H1 (cell line): Measurements from ENCODE around the gene LRRC63. TPM values are rescaled to one million over a fixed set of nuclear protein-coding genes. Genes with fewer than 3 reads are reported as not detected.
A peak's percentile ranks its signal among the peaks of the same experiment; 100 is the strongest.

Experiments used
- CTCF ChIA-PET: fragments of 300-600 bp; sonication (Branson Sonifier 250); formaldehyde crosslinking; loops from one replicate; lab custom pipeline; 2021; ENCODE audit not compliant: partially characterized antibody; lab: Charles Lee
- POLR2A ChIA-PET: fragments of 300-600 bp; sonication (Branson Sonifier 250); formaldehyde crosslinking; loops from one replicate; lab custom pipeline; 2021; ENCODE audit warnings: inconsistent platforms; ENCODE audit not compliant: partially characterized antibody; lab: Charles Lee
- DNase-seq, 2 experiments: peaks; one replicate each; pipeline versions ENCODE4 v3.0.0 to v3.0.0-alpha.2; 2010 to 2022; ENCODE audit warnings: low spot score in 2 of 2, low read depth in 1 of 2, mixed read lengths in 1 of 2
- FAIRE-seq: peaks from 2 replicates; lab custom pipeline; 2011; peaks lifted over from hg19 to GRCh38; lab: Jason Lieb, UNC
- H2AFZ ChIP-seq: 2 replicates; pipeline ENCODE4 v1.8.1; 2012; ENCODE audit warnings: low read length, inconsistent platforms
- H2AK5ac ChIP-seq: 2 replicates; pipeline ENCODE4 v1.6.1; 2013; ENCODE audit warnings: low read depth, low read length
- H2BK120ac ChIP-seq: replicated peaks from 2 replicates; pipeline ENCODE3; 2013; ENCODE audit warnings: low read depth, low read length, inconsistent platforms
- H2BK12ac ChIP-seq: 2 replicates; pipeline ENCODE4 v1.6.1; 2013; ENCODE audit warnings: low read depth, low read length
- H2BK15ac ChIP-seq: 2 replicates; pipeline ENCODE4 v1.6.1; 2013; ENCODE audit warnings: low read length
- H2BK20ac ChIP-seq: 2 replicates; pipeline ENCODE4 v1.6.1; 2013; ENCODE audit warnings: low read length
- H2BK5ac ChIP-seq: 2 replicates; pipeline ENCODE4 v1.6.1; 2013; ENCODE audit warnings: low read depth, low read length
- H3K14ac ChIP-seq: 2 replicates; pipeline ENCODE4 v1.6.1; 2013; ENCODE audit warnings: inconsistent platforms; ENCODE audit not compliant: insufficient read length
- H3K18ac ChIP-seq: 2 replicates; pipeline ENCODE4 v1.6.1; 2013; ENCODE audit warnings: low read length; ENCODE audit errors: extremely low read depth
- H3K23ac ChIP-seq: 2 replicates; pipeline ENCODE4 v1.6.1; 2013; ENCODE audit warnings: inconsistent platforms; ENCODE audit not compliant: insufficient read length
- H3K23me2 ChIP-seq: 2 replicates; pipeline ENCODE4 v1.6.1; 2013; ENCODE audit warnings: low read depth, low read length
- H3K27ac ChIP-seq: 2 replicates; pipeline ENCODE4 v1.6.1; 2011; ENCODE audit warnings: low read depth, low read length, inconsistent platforms
- H3K27me3 ChIP-seq, 4 experiments: replicated peaks in 1 of 4; 1 replicate in 1 of 4; 2 replicates in 3 of 4; pipeline versions ENCODE4 v1.6.1 to v1.8.1; 2011 to 2013; ENCODE audit warnings: low read length in 3 of 4, mild to moderate bottlenecking in 3 of 4, inconsistent platforms in 2 of 4, mixed read lengths in 2 of 4, moderate library complexity in 1 of 4; ENCODE audit not compliant: control insufficient read depth in 3 of 4, insufficient read depth in 3 of 4; ENCODE audit errors: extremely low read depth in 1 of 4
- H3K36me3 ChIP-seq, 4 experiments: 2 replicates each; pipeline versions ENCODE4 v1.6.1 to v1.8.1; 2011 to 2013; ENCODE audit warnings: mild to moderate bottlenecking in 4 of 4, low read length in 3 of 4, moderate library complexity in 2 of 4, control low read depth in 1 of 4, inconsistent platforms in 1 of 4; ENCODE audit not compliant: insufficient read depth in 4 of 4, control insufficient read depth in 2 of 4
- H3K4ac ChIP-seq: replicated peaks from 2 replicates; pipeline ENCODE3; 2013; ENCODE audit warnings: low read length, low read depth, mixed read lengths, inconsistent platforms; ENCODE audit not compliant: insufficient read length
- H3K4me1 ChIP-seq, 4 experiments: replicated peaks in 1 of 4; 1 replicate in 1 of 4; 2 replicates in 3 of 4; pipeline versions ENCODE4 v1.6.1 to v1.8.1; 2011 to 2013; ENCODE audit warnings: low read length in 3 of 4, inconsistent platforms in 2 of 4, mixed read lengths in 1 of 4; ENCODE audit not compliant: insufficient read depth in 4 of 4, control insufficient read depth in 3 of 4
- H3K4me2 ChIP-seq, 2 experiments: 2 replicates each; pipeline versions ENCODE4 v1.6.1 to v1.8.1; 2011 to 2013; ENCODE audit warnings: low read depth in 2 of 2, low read length in 2 of 2, control low read depth in 1 of 2, inconsistent platforms in 1 of 2, mild to moderate bottlenecking in 1 of 2; ENCODE audit not compliant: insufficient read depth in 1 of 2
- H3K4me3 ChIP-seq, 4 experiments: fragments of 200-600, 300-600 bp in 1 of 4; sonication (generic), shearing (Covaris generic), sonication (Bioruptor Twin) in 1 of 4; 2 replicates each; pipeline versions ENCODE4 v1.5.1 to v1.8.1; 2011 to 2016; ENCODE audit warnings: low read length in 4 of 4, low read depth in 3 of 4, control low read depth in 2 of 4, inconsistent platforms in 2 of 4, mild to moderate bottlenecking in 2 of 4, mixed read lengths in 1 of 4, moderate library complexity in 1 of 4; ENCODE audit not compliant: insufficient read depth in 2 of 4; ENCODE audit errors: extremely low read depth in 1 of 4
- H3K56ac ChIP-seq: replicated peaks from 2 replicates; pipeline ENCODE3; 2013; ENCODE audit warnings: low read depth, mild to moderate bottlenecking, mixed read lengths, low read length, inconsistent platforms; ENCODE audit not compliant: insufficient read length
- H3K79me1 ChIP-seq: 2 replicates; pipeline ENCODE4 v1.6.1; 2013; ENCODE audit warnings: low read depth, low read length, control low read depth
- H3K79me2 ChIP-seq, 2 experiments: 2 replicates each; pipeline versions ENCODE4 v1.6.1 to v1.8.1; 2012 to 2013; ENCODE audit warnings: low read length in 2 of 2, mild to moderate bottlenecking in 2 of 2, inconsistent platforms in 1 of 2; ENCODE audit not compliant: insufficient read depth in 2 of 2, control insufficient read depth in 1 of 2
- H3K9ac ChIP-seq, 4 experiments: replicated peaks in 1 of 4; 1 replicate in 1 of 4; 2 replicates in 3 of 4; pipeline versions ENCODE4 v1.6.1 to v1.8.1; 2011 to 2013; ENCODE audit warnings: low read depth in 3 of 4, low read length in 3 of 4, control low read depth in 2 of 4, mild to moderate bottlenecking in 2 of 4, moderate library complexity in 2 of 4, inconsistent platforms in 1 of 4; ENCODE audit errors: extremely low read depth in 1 of 4
- H3K9me3 ChIP-seq, 2 experiments: 2 replicates each; pipeline versions ENCODE4 v1.6.1 to v1.8.1; 2012 to 2013; ENCODE audit warnings: mild to moderate bottlenecking in 2 of 2, moderate library complexity in 2 of 2, control low read depth in 1 of 2, inconsistent platforms in 1 of 2, low read depth in 1 of 2, low read length in 1 of 2, mixed read lengths in 1 of 2; ENCODE audit not compliant: insufficient read depth in 2 of 2
- H4K20me1 ChIP-seq, 2 experiments: replicated peaks in 1 of 2; 2 replicates each; pipeline versions ENCODE3 to v1.8.1; 2011 to 2013; ENCODE audit warnings: inconsistent platforms in 2 of 2, low read length in 2 of 2, mild to moderate bottlenecking in 1 of 2; ENCODE audit not compliant: insufficient read depth in 2 of 2, control insufficient read depth in 1 of 2
- H4K5ac ChIP-seq: 2 replicates; pipeline ENCODE4 v1.6.1; 2013; ENCODE audit warnings: low read length, low read depth, mixed read lengths, inconsistent platforms; ENCODE audit not compliant: insufficient read length
- H4K8ac ChIP-seq: 2 replicates; pipeline ENCODE4 v1.8.0; 2013; ENCODE audit warnings: mild to moderate bottlenecking, moderate library complexity, low read length, inconsistent platforms; ENCODE audit not compliant: insufficient read depth; ENCODE audit errors: extremely low read depth
- H4K91ac ChIP-seq: replicated peaks from 2 replicates; pipeline ENCODE3; 2013; ENCODE audit warnings: low read length, mixed read lengths, inconsistent platforms; ENCODE audit not compliant: insufficient read length
- BCL11A ChIP-seq, 2 experiments: IDR thresholded peaks; one replicate each; pipeline ENCODE4 v1.6.1; 2011; ENCODE audit warnings: low read depth in 2 of 2, low read length in 2 of 2, mild to moderate bottlenecking in 2 of 2
- CBX8 ChIP-seq: fragments of 300-800, 300-1000 bp; sonication (generic); IDR thresholded peaks from 2 replicates; pipeline ENCODE4 v1.7.1; 2016; ENCODE audit warnings: low read depth, low read length, borderline replicate concordance
- CHD2 ChIP-seq: IDR thresholded peaks from 2 replicates; pipeline ENCODE4 v1.6.1; 2012; ENCODE audit warnings: low read length, improper control_type of control experiment
- CREB1 ChIP-seq: IDR thresholded peaks from 2 replicates; pipeline ENCODE4 v1.6.1; 2012; ENCODE audit warnings: inconsistent platforms
- GABPA ChIP-seq: IDR thresholded peaks from 2 replicates; pipeline ENCODE4 v1.6.1; 2011; ENCODE audit warnings: mild to moderate bottlenecking, low read length, moderate library complexity, borderline replicate concordance; ENCODE audit not compliant: insufficient read depth
- GTF2F1 ChIP-seq: IDR thresholded peaks from 2 replicates; pipeline ENCODE4 v1.6.1; 2012; ENCODE audit warnings: low read depth, low read length, improper control_type of control experiment, borderline replicate concordance
- KDM5A ChIP-seq: fragments of 200-600 bp; IDR thresholded peaks from 2 replicates; pipeline ENCODE4 v1.7.1; 2012; ENCODE audit warnings: mild to moderate bottlenecking, low read length, inconsistent platforms, mixed read lengths
- NANOG ChIP-seq: IDR thresholded peaks from 2 replicates; pipeline ENCODE4 v1.6.1; 2011; ENCODE audit warnings: low read length, low read depth, mild to moderate bottlenecking, inconsistent platforms; ENCODE audit not compliant: insufficient read depth, poor library complexity, severe bottlenecking
- POLR2AphosphoS5 ChIP-seq: IDR thresholded peaks from 2 replicates; pipeline ENCODE4 v1.6.1; 2011; ENCODE audit warnings: low read depth, low read length
- RNF2 ChIP-seq: fragments of 200-900, 300-1000 bp; sonication (generic); IDR thresholded peaks from 2 replicates; pipeline ENCODE4 v1.7.1; 2016; ENCODE audit warnings: borderline replicate concordance, low read depth, mild to moderate bottlenecking, antibody characterized with exemption, low read length; ENCODE audit not compliant: poor library complexity, severe bottlenecking; ENCODE audit errors: missing control alignments
- SP4 ChIP-seq: IDR thresholded peaks from 2 replicates; pipeline ENCODE4 v1.6.1; 2012; ENCODE audit warnings: low read length, inconsistent platforms
- WGBS, 2 experiments: shearing (Covaris generic) in 1 of 2; methylation state at CpG; one replicate each; pipeline versions ENCODE4 v1.1.6 to v1.1.7; 2013 to 2015; ENCODE audit warnings: low lambda C conversion rate in 2 of 2, mixed read lengths in 2 of 2, inconsistent platforms in 1 of 2, low coverage in 1 of 2, missing lambda C conversion rate in 1 of 2; ENCODE audit not compliant: insufficient replicate concordance in 2 of 2, insufficient coverage in 1 of 2, insufficient read length in 1 of 2; ENCODE audit errors: extremely low coverage in 1 of 2, missing lambda C conversion rate in 1 of 2; 5-methylcytosine and 5-hydroxymethylcytosine counted together
- polyA plus RNA-seq, 7 experiments: library from polyadenylated mRNA; depleted of rRNA in 3 of 7; stranded (reverse) in 5 of 7; unstranded in 2 of 7; fragments of >200 nt in 5 of 7; fragments of 200-250 nt in 2 of 7; gene quantifications; 1 replicate in 5 of 7; 2 replicates in 1 of 7; 4 replicates in 1 of 7; pipeline versions ENCODE4 v1.2.1 to v1.2.3, GENCODE V29; 2011 to 2013; ENCODE audit warnings: missing spikeins in 2 of 7, mixed read lengths in 2 of 7
- total RNA-seq: library from RNA; stranded (reverse); fragmentation: NEBNext Ultra II Directional; extraction: Animal tissue kit (Norgen Biotek cat#: 25700); gene quantifications from 2 replicates; pipeline ENCODE4 v1.2.1, GENCODE V29; 2021
- TF ChIP-seq, protein P1 (sequence below): IDR thresholded peaks from 2 replicates; pipeline ENCODE4 v1.6.1; 2011; ENCODE audit warnings: low read depth, mild to moderate bottlenecking, low read length; ENCODE audit not compliant: insufficient read depth
- TF ChIP-seq, protein P2 (sequence below): IDR thresholded peaks from 2 replicates; pipeline ENCODE4 v1.6.1; 2012; ENCODE audit warnings: inconsistent platforms

Gene LRRC63
- total and polyA plus RNA-seq, 2 of the 8 experiments (the other 6 are each of a cell fraction or from before 2014, with no cell fraction given): not detected

DNA sequence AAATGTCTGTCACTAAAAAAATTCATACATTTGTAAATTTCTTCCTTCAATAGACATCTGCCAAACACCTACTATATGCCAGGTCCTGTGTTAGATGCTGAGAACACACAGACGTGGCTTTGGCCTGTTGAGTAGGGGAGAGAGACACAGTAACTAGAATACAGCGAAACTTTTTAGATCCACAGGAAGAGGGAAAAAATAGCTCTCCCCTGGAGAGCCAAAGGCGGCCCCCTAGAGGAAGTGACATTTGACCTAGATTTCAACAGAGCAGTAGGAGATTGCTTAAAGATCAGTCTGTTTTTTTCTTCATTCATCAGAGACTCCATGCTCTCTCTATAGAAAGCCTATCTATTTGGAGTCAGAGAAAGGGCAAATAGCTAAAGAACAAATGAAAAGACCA, 41.0 kb upstream of the LRRC63 start:
- H3K4me3 ChIP-seq: no peak overlapping the region
- no peak overlapping the region for H2BK5ac ChIP-seq
- no peaks in the 10 kb centered on the region for H3K36me3 ChIP-seq
- no peak overlapping the region for H4K8ac ChIP-seq
- no peak overlapping the region for H2BK120ac ChIP-seq
- ChIA-PET CTCF (interaction anchor here (0.5 to 3.5 kb wide), 11 partner anchors 12 to 207 kb away, joined by 3 to 25 read pairs (median 3); partner anchors contain the start of gene LCP1), POLR2A (no interaction called here)
- no peak overlapping the region for H2BK12ac ChIP-seq
- no peak overlapping the region for H2AFZ ChIP-seq
- no peaks in the 10 kb centered on the region for H3K79me2 ChIP-seq
- no peak overlapping the region for H2BK15ac ChIP-seq
- H3K23me2 ChIP-seq: no peaks in the 10 kb centered on the region
- H2AK5ac ChIP-seq: no peak overlapping the region
- no peak overlapping the region for H2BK20ac ChIP-seq
- no peak overlapping the region for H4K91ac ChIP-seq
- peaks cover 0 to 4% (median 0%) of the 10 kb centered on the region in 4 experiments; a peak in 1 of 7 replicates for H3K27me3 ChIP-seq
- DNase-seq: no peak
- no peak overlapping the region for H3K56ac ChIP-seq
- WGBS, 2 experiments: 43% methylated on average over 3 of the region's 3 CpGs; no CpG with 5 or more reads in 1 of the 2 experiments
- no peaks in the 10 kb centered on the region for H3K79me1 ChIP-seq
- H3K14ac ChIP-seq: no peak overlapping the region
- no peak overlapping the region for H3K23ac ChIP-seq
- H3K4ac ChIP-seq: no peak overlapping the region
- no peak overlapping the region for H3K18ac ChIP-seq
- no peak overlapping the region for H4K5ac ChIP-seq
- H3K4me1 ChIP-seq: peaks cover 0 to 6% (median 2%) of the 10 kb centered on the region in 4 experiments; a peak in 2 of 7 replicates
- peak; percentile 24 for FAIRE-seq
- H3K9ac ChIP-seq: no peak overlapping the region
- no peak overlapping the region for H3K4me2 ChIP-seq
- no peaks in the 10 kb centered on the region for H3K9me3 ChIP-seq
- H3K27ac ChIP-seq: no peak overlapping the region
- H4K20me1 ChIP-seq: no peaks in the 10 kb centered on the region
- TF ChIP-seq GTF2F1 (no peak), CHD2 (no peak), NANOG (no peak), KDM5A (no peak), RNF2 (no peak), BCL11A (IDR thresholded peaks at IDR 0.05; ENCODE audit: low read depth in 2 of 2, low read length in 2 of 2) (no peak), CREB1 (no peak), POLR2AphosphoS5 (no peak), SP4 (no peak), CBX8 (no peak), GABPA (no peak)
- TF ChIP-seq, protein P1, sequence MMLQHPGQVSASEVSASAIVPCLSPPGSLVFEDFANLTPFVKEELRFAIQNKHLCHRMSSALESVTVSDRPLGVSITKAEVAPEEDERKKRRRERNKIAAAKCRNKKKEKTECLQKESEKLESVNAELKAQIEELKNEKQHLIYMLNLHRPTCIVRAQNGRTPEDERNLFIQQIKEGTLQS: no peak
- TF ChIP-seq, protein P2, sequence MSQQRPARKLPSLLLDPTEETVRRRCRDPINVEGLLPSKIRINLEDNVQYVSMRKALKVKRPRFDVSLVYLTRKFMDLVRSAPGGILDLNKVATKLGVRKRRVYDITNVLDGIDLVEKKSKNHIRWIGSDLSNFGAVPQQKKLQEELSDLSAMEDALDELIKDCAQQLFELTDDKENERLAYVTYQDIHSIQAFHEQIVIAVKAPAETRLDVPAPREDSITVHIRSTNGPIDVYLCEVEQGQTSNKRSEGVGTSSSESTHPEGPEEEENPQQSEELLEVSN: no peak
